ENCODE results near the gene NISCH.

Gene NISCH

GRCh38 chr3:52472239-52473000, 17.0 kb downstream of the NISCH start:
- DNase-seq: no peak

GRCh38 chr3:52473026-52473425, 17.6 kb downstream of the NISCH start:
- no peak for DNase-seq

GRCh38 chr3:52477076-52477795, 21.8 kb downstream of the NISCH start:
- no peak for DNase-seq

- DNase-seq: no peak
Observed at GRCh38 chr3:52477796-52478095, 22.3 kb downstream of the NISCH start.

GRCh38 chr3:52479037-52479876, 23.9 kb downstream of the NISCH start:
- DNase-seq: no peak

- DNase-seq: no peak
Observed at GRCh38 chr3:52479877-52480575, 24.6 kb downstream of the NISCH start.

DNA sequence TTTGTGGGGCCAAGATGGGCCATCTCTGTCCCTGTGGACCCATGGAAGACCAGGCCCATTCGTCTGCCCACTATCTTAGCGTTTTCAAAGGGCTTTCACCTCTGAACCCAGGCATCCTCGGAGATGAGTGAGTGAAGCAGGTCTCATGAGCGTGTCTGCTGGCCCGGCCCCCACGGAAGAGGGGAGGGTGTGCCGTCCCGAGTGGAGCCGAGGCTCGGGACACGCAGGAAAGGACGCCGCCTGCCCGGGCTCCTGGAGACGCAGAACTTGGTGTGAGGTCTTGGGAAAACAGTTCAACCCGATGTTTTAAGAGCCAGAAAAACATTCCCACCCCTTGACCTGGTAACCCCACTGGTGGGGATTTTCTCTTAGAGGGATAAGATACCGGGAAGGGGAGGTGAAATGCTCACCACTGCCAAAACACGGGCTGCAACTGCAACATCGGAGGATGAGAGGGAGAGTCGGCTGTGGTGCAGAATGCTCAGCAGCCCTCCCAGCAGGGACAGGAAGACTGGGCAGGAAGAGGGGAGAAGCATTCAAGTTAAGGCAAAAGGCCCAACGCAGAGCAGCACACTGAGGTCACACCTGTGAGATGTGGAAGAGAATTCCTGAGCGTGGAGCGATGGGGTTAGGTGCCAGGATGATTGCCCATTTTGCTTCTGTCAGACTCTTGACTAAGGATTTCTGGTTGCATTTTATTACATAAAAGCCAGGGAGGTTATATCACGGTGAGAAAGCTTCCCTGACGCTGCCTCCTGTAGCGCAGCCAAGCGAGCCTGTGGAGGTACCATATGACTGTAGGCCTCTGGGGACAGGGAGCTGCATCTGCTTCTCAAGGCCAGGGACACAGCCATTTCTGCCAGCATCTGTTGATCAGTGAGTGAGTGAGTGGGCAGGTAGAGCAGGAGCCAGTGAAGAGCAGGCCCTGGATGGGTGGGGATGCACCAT, 25.6 kb downstream of the NISCH start:
- no peak for DNase-seq

DNA sequence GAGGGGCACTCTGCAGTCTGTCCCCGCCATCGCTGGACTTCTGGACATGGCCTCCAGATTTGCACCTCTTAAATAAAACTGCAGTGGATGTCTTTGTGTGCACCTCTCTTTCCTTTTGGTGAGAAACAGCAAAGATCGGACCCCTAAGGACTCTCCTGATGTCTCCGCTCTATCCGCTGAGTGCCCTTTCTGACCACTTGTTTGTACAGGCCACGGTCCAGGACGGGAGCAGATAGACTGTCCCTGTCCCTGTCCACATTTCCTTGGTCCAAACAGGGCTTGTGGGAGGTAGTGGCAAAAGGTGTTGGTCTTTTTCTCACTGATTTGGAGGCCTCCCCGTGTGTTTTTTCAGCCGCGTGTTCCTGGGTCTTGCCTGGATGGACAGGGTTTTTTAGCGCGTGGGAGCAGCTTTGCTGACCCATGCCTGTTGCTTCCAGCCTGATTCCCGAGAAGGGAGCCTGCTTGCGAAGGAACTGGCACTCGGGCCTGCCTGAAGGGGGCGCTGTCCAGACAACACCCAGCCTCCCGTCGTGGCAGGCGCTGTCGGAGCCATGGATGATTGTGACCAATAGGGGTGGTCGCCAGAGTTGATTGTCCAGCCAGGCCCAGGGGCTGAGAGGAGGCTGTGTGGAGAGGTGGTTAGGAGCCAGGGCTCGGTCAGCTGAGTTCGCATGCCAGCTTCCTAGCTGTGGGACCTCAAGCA, 26.6 kb downstream of the NISCH start:
- DNase-seq: no peak

GRCh38 chr3:52483081-52483480, 27.7 kb downstream of the NISCH start:
- no peak for DNase-seq

DNA sequence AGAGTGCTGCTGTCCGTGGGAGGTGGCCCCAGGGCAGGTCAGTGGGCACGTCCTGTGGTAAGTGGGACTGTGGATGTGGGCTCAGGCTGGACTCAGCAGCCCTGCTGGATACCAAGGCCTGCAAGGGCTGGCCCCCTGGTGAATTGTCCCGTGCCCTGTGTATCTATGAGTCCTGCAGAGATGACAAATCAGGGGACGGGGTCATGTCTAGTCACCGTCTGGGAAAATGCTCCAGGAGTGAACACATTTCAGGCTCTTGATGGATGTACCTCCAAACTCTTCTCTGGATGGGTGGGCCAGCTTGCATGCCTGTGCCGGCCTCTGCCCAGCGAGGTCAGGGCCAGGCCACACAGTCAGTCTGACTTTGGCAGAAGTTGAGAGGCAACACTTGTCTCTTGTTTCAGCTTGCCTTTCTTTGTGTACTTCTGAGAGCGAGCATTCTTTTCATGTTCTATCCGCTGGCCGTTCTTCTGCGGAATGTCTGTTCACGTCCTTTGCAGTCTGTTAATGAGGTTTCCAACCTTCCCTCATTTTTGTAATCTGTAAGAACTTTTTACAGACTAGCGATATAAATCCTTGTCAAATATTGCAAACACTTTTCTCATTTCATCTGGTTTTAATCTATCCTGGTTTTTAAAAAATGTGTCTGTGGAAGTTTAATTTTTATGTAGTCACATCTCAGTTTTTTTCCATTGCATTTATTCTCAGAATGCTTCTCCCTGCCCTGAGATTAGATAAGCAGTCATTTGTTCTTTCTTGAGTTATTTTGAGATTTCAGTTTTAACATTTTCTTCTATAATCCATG, 28.4 kb downstream of the NISCH start:
- DNase-seq: no peak

GRCh38 chr3:52484680-52485461, 29.5 kb downstream of the NISCH start:
- no peak for DNase-seq

GRCh38 chr3:52487050-52487787, 31.8 kb downstream of the NISCH start:
- no peak for DNase-seq

GRCh38 chr3:52487788-52488691, 32.6 kb downstream of the NISCH start:
- DNase-seq: no peak

DNA sequence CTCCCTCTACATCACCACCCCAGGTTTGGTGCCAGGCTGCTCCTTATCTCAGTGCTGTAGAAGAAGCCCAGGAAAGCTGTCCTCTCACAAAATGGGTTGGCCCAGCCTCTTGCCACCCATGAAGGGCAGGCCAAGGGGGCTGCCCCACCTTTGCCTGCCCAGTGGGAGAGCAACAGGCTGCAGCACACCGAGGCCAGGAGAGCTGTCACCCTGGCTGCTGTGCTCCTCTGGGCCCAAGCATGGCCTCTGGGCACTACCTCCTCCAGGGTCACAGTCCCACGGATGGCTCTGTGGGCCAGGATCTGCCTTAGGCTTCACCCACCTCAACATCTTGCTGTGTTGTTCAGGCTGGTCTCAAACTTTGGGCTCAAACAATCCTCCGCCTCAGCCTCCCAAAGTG, 33.3 kb downstream of the NISCH start:
- DNase-seq: no peak

DNA sequence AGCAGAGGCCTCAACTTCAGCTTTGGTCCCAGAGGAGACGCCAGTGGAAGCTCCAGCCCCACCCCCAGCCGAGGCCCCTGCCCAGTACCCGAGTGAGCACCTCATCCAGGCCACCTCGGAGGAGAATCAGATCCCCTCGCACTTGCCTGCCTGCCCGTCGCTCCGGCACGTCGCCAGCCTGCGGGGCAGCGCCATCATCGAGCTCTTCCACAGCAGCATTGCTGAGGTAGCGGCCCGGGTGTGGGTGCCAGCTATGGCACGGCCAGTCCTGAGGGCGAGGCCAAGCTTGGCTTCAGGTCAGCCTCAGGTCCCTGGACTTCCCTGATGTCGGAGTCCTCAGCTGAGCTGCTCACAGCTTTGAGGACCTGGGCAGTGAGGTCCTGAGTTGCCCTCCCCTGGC, 34.0 kb downstream of the NISCH start:
- no peak for DNase-seq

DNA sequence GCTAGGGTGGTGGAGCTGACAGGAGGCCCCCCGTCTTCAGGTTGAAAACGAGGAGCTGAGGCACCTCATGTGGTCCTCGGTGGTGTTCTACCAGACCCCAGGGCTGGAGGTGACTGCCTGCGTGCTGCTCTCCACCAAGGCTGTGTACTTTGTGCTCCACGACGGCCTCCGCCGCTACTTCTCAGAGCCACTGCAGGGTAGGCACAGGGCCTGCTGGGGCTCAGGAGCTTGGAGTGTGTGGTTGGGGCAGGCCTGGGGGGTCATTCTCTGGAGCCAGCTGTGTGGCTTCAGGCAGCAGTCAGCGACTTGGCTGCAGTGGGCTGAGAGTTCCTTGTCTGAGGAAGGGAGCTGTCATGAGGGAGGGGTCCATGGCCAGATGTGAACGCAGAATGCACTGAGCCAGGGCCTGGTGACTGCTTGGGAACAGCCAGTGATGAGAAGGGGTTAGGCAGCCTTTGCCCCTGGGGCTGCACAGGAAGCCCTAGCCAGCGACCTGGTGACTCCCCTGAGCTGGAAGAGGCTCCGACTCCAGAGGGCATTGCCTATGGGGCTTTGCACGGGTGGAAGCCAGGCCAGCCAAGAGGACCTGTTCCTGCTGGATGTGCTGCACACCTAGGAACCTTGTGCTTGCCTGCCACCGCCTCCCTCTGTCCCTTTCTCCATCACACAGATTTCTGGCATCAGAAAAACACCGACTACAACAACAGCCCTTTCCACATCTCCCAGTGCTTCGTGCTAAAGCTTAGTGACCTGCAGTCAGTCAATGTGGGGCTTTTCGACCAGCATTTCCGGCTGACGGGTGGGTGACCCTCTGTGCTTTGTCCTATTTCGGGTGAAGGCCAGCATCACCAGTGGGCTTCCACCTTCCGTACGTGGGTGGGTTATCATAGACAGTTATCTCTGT, 34.9 kb downstream of the NISCH start:
- no peak for DNase-seq
